ENCODE results near the gene DNAJC11.

Gene DNAJC11

DNA sequence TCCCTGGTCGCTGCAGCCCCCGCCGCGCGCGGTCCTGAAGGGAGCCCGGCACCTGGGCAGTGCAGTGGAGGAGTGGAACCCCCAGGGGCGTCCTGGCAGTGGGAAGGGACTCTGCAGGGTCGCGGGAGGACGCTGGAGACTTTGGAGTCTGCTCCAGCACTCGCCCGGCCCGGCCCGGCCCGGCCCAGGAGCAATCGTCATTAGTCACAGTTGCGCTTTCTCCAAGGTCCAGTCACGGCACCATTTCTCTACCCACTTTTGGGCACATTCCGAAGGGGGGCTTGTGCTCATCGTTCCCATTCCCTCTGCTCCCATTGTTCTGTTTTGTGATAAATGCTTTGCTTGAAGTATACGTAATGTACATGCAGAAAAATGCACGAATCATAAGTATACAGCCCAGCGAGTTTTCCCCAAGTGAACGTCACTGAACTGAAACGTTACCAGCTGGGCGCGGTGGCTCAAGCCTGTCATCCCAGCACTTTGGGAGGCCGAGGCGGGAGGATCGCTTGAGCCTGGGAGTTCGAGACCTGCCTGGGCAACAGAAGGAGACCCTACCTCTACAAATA, 75.9 kb downstream of the DNAJC11 start:
- no peak for DNase-seq (ENCODE audit: low read depth in 2 of 2, low spot score in 1 of 2)

DNA sequence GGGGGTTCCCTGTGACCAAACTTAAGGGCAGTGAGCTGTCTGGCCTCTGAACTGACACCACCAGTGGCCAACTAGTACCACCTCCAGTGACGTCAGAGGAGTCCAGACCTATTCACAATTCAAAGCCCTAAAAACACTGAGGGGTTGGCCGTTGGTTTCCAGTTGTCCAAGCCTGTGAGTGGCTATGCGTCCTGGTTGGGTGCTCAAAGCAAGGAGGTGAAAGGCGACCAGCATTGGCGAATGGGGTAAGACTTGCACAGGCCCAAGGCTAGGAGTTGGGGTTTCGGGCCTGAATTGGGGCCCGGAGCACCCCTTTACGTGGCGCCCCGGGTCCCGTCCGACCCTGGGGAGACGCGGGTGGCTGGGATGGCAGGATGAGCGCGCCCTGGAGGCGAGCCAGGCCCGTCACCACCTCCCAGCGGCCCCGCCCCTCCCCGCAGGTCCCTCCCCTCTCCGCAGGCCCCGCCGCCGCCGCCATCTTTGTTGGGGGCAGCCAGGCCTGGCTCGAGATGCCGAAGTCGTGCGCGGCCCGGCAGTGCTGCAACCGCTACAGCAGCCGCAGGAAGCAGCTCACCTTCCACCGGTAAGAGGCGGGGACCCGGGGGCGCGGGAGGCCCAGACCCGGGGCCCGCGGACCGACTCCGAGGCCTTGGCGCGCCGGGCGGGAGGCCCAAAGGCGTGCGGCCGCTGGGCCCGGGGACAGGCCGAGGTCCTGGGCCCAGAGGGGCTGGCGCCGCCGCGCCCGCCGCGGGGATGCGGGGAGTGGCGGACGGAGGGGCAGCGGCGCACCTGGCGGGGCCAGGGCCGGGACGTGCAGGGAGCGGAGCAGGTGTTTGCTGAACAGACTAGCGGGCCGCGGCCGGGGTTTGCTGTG, 76.7 kb downstream of the DNAJC11 start, which contains the start of gene THAP3:
THAP3 (plus strand) TSS at position 159 of the 874 bp plus-strand sequence; CDS start at position 510, 351 bp downstream.
- DNase-seq (ENCODE audit: low read depth in 2 of 2, low spot score in 1 of 2), result peak; percentile 79 to 80

DNA sequence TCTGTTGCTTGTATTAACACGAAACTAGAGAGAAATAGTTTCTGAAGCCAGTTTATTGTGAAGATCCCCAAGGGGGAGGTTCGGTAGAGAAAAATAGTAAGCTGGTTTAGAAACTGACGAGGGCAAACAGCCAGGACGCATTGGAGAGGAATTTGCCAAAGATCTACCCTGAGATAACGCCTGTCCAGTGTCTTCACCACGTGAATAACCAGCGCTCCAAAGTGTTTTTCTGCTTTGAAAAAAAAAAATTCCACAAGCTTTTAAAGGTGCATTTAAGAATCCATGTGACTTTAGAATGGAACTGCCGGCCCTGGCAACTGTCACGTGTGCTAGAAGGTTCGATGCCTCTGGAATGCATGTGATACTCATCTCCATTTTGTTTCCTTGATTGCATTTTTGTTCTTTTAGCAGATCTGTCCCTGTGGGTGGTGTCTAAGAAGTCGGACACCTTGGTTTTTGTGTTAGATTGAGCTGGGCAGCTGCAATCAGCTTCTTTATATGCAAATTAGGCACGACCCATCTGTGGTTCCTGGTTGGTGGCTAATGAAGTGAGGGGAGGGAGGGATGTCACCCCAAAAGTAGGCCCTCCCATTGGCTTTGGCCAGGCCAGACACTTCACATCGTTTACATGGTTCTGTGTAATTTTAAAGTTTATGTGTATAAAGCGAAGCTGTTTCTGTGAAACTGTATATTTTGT, 78.2 kb downstream of the DNAJC11 start:
- DNase-seq (ENCODE audit: low read depth in 2 of 2, low spot score in 1 of 2), result no peak

DNA sequence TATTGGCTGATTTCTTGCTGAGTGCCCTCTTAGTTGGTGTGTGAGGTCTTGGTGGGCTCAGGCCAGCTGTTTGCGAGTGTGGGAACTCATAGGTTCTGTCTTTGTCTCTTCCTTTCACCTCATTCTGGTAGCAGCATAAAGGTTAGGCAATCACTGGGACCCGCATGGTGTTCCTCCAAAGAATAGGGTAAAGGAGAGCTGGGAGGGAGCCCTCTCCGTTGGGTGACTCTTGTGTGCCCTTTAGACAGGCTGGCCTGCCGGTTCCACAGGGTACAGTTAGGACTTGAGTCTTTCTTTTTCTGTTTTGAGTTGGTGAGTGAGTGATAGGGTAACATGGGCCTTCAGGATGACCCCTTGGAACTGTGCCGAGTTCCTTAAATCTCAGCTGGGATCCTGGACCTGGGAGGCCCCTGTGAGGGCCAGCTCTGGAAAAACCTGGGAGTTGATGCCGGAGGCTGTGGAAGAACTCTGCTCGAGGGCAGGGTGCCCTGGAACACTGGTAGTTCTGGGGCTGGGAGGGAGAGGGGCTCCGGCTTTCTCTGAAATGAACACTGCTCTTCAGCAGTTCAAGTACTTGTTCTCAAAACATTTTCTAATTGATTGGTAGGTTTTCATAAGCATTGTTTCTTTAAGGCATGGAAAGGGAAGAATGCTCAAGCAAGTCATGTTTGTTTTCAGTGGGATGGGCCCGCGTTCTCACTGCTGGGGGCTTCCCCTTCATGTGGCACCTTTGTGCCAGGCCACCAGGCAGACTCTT, 79.0 kb downstream of the DNAJC11 start:
- no peak for DNase-seq (ENCODE audit: low read depth in 2 of 2, low spot score in 1 of 2)

DNA sequence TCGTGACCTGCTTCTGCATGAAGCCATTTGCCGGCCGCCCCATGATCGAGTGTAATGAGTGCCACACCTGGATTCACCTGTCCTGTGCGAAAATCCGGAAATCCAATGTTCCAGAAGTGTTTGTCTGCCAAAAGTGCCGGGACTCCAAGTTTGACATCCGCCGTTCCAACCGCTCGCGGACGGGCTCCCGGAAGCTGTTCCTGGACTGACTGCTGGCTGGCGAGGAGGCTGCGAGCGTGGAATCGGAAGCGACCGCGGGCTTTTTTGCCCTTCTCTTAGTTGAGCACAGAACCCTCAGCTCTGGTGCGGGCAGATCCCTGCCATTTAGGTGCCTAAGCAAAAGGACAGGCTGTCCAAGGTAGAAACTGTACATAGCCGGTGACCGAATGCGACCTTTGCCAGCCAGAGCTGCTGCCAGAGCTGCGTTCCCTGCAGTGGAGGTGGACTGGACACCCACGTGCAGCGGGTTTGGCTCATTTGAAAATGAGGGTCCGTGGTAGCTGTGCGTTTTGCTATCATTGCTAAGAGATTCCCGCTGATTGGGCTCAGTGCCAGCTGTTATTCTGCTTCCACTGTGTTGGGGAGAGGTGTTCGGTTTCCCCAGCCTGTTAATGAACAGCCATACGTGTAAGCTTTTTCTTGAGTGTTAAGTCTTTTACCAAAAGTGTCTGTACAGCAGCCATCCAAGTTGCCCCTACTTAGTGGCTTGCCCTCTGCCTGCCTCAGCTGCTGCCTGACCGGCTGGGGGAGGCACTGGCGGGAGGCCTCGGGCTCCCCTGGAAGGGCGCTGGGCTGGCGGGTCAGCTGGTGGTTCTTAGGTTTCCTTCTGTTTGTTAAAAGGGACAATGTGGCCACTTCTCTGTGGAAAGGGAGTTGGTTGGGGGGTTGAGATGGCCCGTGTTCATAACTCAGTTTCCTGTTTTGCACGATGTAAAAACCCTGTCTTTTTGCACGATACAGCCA, 79.9 kb downstream of the DNAJC11 start:
- DNase-seq (ENCODE audit: low read depth in 2 of 2, low spot score in 1 of 2), result no peak

DNA sequence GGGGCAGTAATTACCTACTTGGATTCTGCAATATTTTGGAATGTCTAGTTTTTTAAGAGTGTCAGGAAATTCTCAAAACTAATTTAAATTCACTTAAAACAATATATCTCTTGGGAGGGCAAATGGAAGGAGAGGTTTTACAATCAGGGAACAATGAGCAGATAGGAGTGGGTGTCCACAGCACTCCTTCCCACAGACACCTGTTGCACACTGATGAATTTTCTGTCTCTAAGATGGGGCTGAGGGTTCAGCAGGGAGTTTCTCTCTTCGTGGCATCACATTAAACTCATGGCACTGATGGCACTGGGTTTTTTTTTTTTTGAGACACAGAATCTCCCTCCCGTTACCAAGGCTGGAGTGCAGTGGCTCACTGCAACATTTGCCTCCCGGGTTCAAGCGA, 82.6 kb downstream of the DNAJC11 start:
- no peak for DNase-seq (ENCODE audit: low read depth in 2 of 2, low spot score in 1 of 2)

DNA sequence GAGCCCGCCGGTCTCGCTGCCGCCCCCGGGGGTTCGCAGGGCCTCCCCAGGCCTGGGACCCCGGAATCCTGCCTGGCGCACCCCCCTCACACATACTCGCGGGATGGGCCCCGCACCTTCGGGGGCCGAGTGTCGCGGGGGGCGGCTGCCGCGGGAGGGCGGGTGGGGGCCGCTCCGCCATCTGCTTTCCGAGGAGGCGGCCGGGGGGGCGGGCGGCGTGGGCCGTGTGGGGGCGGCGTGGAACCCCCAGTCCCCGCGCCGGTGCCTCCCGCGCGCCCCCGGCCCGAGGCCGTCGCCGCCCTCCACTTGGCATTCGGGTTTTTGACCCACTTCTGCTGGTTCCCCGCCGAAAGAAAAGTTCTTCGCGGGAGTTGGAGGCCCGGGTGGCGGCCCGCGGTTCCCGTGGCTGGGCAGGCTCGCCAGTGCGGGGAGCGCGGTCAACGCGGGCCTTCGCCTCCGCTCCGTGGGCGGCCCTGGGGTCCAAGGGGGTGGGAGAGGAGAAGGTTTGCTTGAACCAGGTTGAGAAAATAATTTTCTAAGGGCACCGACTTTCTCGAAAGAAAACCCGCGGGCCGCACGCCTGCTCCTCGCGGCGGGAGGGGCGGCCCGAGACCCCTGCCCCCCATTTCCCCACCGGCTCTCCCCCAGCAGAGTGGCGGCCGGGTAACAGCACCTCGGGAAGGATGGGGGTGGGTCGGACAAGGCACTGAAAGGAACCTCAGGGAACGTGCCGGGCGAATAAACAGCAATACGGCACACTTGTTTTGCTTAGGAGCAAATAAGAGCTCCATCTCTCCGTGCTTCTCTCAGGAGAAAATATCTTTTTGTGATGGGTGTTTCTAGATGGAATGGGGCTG, 86.5 kb downstream of the DNAJC11 start:
- DNase-seq (ENCODE audit: low read depth in 2 of 2, low spot score in 1 of 2), result no peak

DNA sequence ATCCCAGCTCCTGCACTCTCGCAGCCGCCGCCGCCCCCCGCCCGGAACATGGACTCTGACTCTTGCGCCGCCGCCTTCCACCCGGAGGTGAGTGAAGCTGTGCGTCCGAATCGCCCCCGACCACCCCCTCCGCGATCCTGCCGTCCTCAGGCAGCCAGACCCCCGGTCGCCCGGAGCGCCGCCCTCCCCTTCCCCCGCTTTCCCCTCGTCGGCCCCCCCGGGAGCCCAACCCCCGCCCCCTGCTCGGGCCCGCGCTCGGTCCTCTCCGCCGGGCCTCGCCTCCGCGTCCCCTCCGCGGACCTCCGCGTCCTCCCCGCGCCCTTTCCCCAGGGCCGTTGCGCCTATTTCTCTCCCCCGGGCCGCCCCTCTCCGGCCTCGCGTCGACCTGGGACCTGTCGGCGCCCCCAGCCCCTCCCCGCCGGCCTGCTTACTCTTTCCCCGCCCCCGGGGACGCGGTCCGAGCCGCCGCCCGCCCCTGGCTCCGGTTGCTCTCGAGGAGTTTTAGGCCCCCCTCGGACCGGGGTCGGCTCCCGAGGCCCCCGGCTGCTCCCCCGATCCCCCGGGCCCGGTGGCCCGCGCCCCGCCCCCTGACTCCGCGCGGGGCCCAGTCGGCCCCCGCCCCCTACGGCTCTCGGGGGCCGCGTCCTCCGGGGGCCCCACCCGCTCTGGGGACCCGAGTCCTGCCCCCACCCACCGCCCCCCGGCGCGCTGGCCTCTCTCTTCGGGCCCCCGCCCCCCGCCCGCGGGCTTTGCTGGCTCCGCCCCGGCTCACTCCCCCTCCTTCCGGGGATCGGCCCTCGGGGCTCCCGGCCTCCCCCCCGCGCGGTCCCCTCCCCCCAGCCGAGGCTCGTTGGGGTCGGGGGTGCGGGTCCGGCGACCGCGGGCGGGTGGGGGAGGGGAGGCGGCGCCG, 87.3 kb downstream of the DNAJC11 start:
- no peak for DNase-seq (ENCODE audit: low read depth in 2 of 2, low spot score in 1 of 2)

DNA sequence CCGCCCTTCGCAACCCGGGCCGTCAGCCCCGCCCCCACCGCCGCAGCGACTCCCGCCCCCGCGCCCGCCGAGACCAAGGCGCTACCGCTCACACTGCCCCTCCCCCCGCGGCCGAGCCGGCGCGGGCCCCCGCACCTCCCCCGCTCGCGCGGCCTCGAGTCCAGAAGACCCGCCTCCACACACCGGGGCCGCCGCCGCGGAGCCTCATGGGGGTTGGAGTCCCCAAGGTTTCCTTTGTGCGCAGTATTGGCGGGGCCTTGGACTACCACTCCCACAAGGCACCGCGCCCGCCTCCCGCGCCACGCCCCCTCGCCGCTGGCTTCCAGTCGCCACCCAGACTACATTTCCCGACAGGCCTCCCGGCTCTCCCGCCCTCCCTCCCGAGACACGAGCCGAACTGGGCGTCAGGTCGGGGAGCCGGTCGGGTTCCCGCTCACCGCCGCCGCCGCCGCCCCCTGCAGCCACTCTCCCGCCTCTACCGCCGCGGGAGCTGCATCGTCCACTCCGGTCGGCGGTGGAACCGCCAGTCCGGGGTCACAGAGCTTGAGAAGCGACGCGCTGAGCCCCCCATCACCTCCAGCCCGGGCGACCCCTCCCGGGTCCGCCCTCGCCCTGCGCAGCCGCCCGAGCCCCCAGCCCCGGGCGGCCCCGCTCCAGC, 88.1 kb downstream of the DNAJC11 start, which contains the start of gene PHF13:
PHF13 (plus strand) TSS at position 371 of the 658 bp plus-strand sequence. CDS start 336 bp downstream, outside the sequence.
- peak; percentile 99 for DNase-seq (ENCODE audit: low read depth in 2 of 2, low spot score in 1 of 2)

DNA sequence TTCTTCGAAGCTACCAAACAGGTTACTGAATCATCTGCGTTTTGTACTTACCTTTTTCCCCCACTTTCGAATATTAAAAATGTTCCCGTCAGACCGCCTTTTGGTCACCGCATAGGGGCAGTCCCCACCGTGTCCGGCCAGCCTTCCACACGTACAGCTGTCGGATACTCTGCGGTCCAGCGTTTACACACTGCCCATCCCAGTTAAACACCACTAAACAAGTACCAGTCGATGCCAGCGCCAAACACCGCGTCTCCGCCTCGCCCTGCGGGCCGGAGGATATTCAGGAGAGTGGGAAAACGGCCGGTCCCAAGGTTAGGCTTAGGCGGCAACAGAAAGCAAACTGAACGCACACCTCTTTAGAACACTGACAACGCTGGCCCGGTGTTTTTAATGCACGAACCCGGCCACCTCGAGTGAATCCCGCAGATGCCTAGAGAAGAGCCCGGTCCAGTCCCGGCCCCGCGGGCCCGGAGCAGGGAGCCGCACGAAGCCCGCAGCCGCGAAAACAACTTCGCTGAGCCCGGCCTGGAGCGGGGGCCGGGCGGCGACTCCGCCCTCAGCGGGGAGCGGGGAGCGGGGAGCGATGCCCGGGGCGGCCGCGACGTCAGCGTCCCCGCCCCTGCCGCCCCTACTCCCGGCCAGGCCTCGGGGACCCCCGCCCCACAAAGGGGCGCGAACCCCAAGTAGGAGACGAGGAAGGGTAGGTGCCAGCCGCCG, 88.8 kb downstream of the DNAJC11 start:
- DNase-seq (ENCODE audit: low read depth in 2 of 2, low spot score in 1 of 2), result no peak

DNA sequence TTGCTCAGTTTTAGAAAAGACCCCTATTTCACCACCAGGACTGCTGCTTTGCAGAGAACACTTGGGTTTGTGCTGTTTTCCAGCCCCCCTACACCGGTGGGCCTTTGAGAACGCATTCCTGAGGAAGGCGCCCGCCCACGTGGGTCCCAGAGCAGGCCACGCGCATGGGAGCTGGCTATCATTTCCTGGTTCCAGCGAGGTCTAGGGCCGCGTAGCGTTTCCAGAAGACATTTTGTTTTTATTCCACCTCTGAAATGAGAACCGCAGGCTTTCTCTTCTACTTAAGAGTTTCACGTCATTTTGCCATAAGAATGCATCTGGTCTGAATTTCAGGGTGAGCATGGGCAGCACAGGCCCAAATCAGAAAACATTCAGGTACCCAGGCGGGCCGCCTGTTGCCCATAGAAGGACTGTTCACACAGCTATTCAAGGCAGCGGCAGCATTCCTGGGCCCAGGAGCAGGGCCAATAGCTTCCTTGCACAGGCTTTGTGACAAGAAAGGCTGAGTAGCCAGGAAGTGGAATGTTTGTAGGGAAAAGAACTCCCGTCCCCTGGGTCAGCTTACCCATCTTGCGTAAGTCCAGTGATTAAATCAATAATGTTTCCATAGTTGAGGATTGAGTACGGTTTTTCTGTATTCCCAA, 97.6 kb downstream of the DNAJC11 start:
- DNase-seq (ENCODE audit: low read depth in 2 of 2, low spot score in 1 of 2), result no peak

DNA sequence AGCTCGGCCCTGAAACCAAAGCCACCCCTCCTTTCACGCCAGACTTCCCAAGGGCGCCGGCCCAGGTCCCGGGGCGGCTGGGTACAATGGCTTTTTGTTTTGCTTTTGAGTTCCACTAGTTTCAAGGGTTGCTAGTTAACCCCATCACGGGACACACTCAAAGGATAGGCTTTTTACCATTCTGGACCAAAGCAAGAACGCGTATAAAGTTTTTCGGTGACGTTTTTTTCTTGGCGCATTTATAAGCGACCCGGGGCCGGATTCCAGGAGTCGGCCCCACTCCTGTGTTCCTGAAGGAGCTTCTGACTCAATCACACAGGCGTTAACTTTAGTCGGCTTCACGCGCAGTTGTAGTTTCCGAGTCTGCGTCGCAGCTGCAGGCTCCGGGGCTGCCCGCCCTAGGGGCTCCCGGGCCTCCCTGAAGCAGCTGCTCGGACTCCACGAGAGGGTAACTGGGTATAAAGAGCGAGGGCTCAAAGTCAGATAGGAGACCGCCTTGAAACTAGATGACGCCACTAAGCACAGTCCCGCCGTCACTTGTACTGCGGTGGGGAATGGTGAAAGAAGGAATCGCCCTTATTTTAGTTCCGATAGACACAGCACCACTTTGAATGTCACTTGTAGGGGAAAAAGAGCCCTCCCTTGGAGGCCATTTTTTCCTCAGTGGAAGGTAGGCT, 98.2 kb downstream of the DNAJC11 start:
- DNase-seq (ENCODE audit: low read depth in 2 of 2, low spot score in 1 of 2), result no peak

DNA sequence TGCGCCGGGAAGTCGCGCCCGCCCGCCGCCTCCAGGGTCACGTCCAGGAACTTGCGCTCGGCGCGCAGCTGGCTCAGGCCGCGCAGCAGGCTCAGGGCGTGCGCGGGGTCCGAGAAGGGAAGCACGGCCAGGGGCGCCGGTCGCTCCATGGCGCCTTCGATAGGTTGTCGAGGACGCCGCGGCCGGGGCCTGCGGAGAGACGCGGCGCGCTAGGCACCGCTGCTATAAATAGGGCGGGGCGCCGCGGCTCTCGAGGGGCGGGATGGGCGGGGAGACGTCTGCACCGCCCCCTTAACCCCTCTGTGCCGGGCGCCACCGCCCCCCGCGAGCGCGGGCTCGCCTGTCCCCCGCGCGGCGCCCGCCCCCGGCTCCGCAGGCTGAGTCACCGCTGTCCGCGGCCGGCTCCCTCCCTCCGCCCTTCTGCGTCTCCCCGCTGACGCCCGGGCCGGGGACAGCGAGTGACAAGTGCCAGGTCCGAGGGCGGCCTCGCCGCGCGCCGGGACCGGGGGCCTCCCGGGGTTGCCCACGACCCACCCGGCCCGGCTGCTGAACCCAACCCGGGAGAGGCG, 98.9 kb downstream of the DNAJC11 start, which contains the start of gene KLHL21:
KLHL21 (minus strand) TSS at position 201 of the 569 bp plus-strand sequence; CDS start at position 149, 52 bp downstream.
- peak; percentile 70 to 79 for DNase-seq (ENCODE audit: low read depth in 2 of 2, low spot score in 1 of 2)

DNA sequence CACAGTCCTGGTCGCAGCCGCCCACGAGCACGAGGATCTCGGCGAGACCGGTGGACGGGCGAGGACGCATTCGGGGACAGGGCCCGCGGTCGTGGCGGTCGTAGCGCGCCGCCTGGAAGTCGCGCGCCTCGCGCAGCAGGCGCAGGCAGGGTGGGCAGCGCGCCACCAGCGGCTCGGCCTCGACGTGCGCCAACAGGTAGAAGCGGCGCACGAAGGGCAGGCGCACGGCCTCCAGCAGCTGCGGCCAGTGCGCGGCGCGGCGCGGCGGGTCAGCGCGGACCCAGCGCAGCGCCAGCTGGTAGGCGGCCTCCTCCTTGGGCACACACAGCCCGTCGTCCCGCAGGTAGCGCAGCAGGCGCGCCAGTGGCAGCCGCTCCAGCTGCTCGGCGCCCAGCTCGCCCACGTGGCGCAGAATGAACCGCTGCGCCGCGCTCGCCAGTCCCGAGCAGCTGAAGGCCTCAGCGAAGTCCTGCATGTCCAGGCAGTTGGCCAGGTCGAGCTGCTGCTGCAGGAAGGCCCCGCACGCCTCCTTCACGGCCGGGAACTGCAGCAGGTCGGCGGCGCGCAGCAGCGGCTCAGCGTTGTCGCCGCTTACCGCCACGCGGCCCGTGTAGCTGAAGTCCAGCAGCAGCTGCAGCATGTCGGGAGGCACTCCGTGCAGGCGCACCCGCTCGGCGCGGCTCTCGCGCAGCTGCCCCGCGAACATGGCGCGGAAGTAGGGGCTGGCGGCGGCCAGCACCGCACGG, 99.5 kb downstream of the DNAJC11 start:
- no peak for DNase-seq (ENCODE audit: low read depth in 2 of 2, low spot score in 1 of 2)
